Measurements from ENCODE around the gene ABTB2.

- TF ChIP-seq EZH2 (IDR thresholded peaks at IDR 0.05; ENCODE audit: insufficient read depth, poor library complexity, severe bottlenecking) (no peak), EZH2phosphoT487 (IDR thresholded peaks at IDR 0.05; ENCODE audit: insufficient read depth, low read depth) (no peak)
Observed at GRCh38 chr11:34104680-34105078, 253.1 kb downstream of the ABTB2 start.

All from GM23248 (cell line).